ENCODE results near the gene BLMH.

GRCh38 chr17:30212750-30213149 is 79.0 kb downstream of the BLMH start:
- TF ChIP-seq PKNOX1 (IDR thresholded peaks at IDR 0.05) (no peak), RAD21 (CRISPR knock-in tag; conservative IDR thresholded peaks at IDR 0.05 in 1 of 2, IDR thresholded peaks at IDR 0.05 in 1 of 2) (no peak), ZFX (CRISPR knock-in tag; IDR thresholded peaks at IDR 0.05) (no peak), SMC3 (conservative IDR thresholded peaks at IDR 0.05; ENCODE audit: insufficient read depth, low read depth, low read length) (no peak), MCM7 (IDR thresholded peaks at IDR 0.05) (no peak), RCOR1 (IDR thresholded peaks at IDR 0.05; ENCODE audit: borderline replicate concordance in 1 of 2, low read depth in 2 of 2, low read length in 2 of 2) (no peak), MAX (CRISPR knock-in tag; IDR thresholded peaks at IDR 0.05) (no peak)

All from K562 (cell line).